G401 (cell line): ENCODE measurements around the gene EYA2. TPM values are rescaled to one million over a fixed set of nuclear protein-coding genes. Genes with fewer than 3 reads are reported as not detected.

Experiments used
- DNase-seq: peaks from one replicate; pipeline ENCODE4 v3.0.0-alpha.2; 2015; ENCODE audit warnings: low spot score
- in situ Hi-C: cut with HindIII; loops from 2 replicates; pipeline ENCODE4 v1.10.0; 2016; ENCODE audit warnings: low sequenced_read_pairs, mixed read lengths
- total RNA-seq: library from RNA; depleted of rRNA; stranded (reverse); fragments of >200 nt; shearing (Covaris generic); gene quantifications from 2 replicates; pipeline ENCODE4 v1.2.3, GENCODE V29; 2014

The EYA2 gene
- total RNA-seq, 1 experiment from 2014 or later, result not detected

GRCh38 chr20:47040506-47041125 is 146.0 kb downstream of the EYA2 start:
- in situ Hi-C loops, result no loop called here

GRCh38 chr20:47041396-47041899 is 146.8 kb downstream of the EYA2 start:
- DNase-seq, result no peak
- in situ Hi-C loops, result no loop called here

More at GRCh38 chr20:47040506-47041125, 146.0 kb downstream of the EYA2 start:
- DNase-seq, result no peak

DNA sequence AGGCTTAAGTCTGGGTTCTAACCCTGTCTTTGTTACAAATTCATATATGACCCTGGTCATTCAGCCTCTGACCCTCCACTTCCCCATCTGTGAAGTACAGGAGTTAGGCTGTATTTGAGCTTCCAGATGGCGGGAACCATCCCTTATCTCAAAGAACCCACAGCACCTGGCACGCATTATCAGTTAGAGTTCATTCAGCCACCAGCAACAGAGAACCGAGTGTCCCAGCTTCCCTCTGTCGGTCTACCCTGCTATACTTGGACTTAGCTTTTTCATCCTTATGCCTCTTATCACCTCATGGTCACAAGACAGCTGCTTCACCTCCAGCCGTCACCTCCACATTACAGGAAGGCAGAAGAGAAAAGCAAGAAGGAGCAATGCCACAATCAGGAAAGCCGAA is 147.8 kb downstream of the EYA2 start:
- in situ Hi-C loops, result no loop called here
- DNase-seq, result no peak

DNA sequence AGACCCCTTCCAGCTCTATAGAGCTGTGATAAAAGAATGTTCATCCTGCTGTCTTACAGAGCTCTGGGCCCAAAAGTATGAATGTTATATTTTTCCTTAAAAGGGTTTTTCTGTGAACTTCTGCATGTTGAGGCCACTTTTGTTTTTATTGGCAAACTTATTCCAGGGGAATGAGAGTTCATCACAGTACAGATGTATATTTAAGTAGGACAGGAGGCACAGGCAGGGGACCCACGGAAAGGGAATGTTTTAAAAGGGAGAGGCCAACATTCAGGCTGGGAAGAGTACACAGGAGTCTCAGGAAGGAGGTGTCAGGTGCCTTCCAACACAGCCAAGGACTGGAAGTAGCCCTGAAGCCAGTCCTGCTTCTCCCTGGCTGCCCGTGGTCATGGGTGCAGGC is 148.4 kb downstream of the EYA2 start:
- no peak for DNase-seq
- in situ Hi-C loops, result no loop called here

DNA sequence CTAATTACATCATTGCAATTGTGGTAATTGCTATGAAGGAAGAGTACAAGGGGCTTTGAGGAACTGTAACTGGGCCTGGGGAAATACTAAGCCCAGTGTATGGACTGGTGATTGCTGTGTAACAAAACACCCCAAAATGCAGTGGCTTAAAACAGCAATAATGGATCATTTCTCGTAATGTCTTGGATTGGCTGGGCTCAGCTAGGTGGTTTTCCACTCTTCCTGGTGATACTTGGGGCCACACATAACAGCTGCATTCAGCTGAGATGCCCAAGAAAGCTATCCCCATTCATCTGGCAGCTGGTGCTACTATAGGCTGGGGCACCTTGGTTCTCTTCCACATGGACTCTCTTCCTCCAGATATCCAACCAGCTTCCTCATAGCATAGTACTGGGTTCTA is 150.3 kb downstream of the EYA2 start:
- DNase-seq, result no peak
- in situ Hi-C loops, result no loop called here

DNA sequence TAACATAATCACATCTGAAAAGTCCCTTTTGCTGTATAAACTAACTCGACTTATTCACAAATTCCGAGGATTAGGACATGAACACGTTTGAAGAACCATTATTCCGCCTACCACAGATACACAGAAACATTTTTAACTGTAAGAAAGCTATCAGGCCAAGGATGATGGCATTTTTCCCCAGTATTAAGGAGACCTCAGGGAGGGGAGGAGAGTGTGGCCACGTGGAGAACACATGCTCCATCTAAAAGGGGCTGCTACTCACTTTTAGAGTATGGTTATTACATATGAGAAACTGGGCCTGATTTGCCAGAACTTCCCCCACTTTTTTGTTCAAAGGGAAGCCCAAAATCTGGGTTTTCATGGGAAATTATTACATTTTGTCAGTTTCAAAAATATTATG is 153.4 kb downstream of the EYA2 start:
- in situ Hi-C loops, result no loop called here

GRCh38 chr20:47049771-47050170 is 155.1 kb downstream of the EYA2 start:
- in situ Hi-C loops, result no loop called here
- no peak for DNase-seq

More for the DNA sequence above, 153.4 kb downstream of the EYA2 start:
- no peak for DNase-seq

DNA sequence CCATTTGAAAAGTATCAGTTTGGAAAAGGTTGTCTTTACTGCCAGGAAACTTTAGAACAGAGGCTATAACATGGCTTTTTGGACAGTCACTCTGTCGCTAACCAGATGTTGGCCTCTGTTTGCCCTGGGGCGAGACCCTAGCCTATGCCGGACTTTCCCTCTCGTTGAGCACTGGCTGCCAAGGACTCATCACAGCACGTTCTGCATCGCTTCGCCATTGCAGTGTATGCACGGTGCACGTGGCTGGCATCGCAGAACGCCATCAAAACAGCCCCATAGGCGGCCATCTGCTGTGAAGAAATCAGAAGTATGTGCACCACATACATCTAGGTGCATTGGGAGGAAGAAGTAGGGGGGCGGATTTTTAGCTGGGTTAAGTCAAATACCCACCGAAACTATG is 156.4 kb downstream of the EYA2 start:
- no peak for DNase-seq
- in situ Hi-C loops, result no loop called here

DNA sequence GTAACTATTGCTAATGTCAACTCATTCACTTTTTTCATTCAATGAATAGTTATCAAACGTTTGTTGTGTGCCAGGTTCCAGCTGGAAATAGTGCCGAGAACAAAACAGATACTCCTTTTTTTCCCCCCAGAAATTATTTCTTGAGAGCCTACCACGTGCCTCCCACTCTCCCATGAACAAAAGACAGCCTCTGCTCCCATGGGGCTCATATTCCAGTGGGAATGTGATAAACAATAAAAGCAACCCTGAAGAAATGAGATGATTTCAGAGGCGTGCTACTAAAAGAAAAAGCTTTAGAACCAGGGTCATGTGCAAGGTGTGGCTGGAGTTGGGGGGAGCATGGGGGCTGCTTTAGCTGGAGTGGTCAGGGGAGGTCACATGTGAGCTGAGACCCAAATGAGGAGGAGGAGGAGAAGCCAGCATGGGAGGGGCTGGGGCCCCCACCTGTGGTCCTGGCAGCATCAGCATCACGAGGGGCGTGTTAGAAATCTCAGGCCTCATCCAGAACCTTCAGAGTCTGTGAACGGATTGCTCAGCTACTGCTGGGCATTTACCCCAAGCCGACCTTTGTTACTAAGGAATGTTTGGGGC is 157.4 kb downstream of the EYA2 start:
- in situ Hi-C loops, result no loop called here
- DNase-seq, result no peak

DNA sequence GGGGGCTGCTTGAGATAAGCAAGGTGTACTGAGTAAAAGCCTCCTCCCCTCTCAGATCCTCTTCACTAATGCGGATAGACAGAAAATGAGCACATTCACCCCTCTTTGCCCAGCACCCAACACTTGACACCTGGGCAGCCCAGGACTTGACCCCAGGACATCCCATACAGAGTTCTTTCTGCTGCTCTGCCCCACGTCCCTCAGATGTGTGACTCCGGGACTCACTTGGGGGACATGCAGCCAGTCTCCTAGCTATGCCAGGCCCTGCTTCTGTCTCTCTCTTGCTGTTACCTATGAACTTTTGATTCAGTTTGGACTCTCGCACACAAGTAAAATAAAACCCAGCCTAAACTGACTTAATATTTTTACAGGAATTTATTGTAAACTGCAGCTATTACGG is 159.9 kb downstream of the EYA2 start:
- DNase-seq, result no peak
- in situ Hi-C loops, result no loop called here

DNA sequence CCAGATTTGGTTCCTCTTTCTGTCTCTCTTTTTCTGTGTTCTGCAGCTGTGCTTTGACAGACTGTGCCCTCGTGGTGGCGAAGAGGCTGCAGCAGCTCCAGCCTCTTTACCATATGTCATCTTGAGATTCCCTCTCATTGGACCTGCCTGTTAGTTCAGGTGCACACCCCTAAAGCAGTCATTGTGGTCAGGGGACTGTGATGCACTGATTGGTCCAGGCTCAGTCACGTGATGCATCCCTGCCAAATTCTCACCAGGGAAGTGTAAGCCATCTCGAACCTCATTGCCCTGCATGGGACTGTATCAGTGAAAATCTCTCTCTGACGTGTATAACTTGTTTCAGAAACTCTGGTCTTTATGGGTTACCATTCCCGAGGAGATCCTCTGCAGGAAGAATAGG is 160.3 kb downstream of the EYA2 start:
- in situ Hi-C loops, result no loop called here
- no peak for DNase-seq

DNA sequence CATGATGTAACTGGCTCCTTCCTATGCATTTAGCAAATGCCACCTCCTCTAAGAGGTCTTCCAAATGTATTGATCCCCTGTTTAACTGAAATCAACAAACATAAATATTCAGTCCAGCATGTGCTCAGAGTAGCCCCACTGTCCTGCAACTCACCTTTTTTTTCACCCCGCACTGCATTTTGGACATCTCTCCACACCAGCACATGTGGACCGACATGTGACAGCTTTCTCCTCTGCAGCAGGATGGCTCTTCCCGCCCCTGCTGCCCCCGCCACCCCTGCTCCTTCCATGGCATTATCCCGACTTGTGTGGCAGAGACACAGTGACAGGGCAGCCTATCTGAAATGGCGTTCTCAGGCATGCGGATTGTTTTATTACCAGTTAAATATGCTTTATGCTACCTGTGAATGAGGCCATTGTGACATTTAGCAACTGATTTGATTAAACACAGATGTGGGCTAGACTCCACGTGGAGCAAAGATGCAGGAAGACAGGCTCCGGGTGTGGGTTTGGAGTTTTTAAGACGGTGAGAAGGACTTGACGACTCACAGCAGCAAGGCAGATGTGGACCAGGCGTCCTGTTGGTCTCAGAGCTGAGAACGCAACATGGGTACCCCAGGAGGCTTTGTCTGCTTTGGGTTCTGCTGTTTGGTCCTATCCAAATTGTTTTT is 161.2 kb downstream of the EYA2 start:
- DNase-seq, result no peak

GRCh38 chr20:47057661-47058060 is 163.0 kb downstream of the EYA2 start:
- no peak for DNase-seq

More for the DNA sequence above, 161.2 kb downstream of the EYA2 start:
- in situ Hi-C loops, result no loop called here

DNA sequence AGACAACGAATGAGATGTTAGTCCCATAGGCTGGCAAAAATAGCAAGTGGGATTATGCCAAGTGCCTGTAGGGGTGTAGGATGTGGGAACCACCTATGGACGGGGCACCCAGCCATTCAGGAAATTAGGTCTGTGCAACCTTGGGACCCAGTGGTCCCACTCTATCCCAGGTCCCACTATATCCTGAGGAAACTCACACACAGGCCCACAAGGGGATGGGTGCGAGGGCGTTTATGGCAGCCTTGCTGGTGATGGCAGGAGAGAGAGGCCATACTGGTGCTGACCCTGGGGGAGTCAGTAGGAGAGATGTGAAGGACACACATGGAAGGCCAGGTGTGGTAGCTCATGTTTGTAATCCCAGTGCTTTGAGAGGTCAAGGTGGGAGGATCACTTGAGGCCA is 163.6 kb downstream of the EYA2 start:
- in situ Hi-C loops, result no loop called here

More at GRCh38 chr20:47057661-47058060, 163.0 kb downstream of the EYA2 start:
- in situ Hi-C loops, result no loop called here

GRCh38 chr20:47059536-47059935 is 164.9 kb downstream of the EYA2 start:
- DNase-seq, result no peak
- in situ Hi-C loops, result no loop called here

More for the DNA sequence above, 163.6 kb downstream of the EYA2 start:
- DNase-seq, result no peak

- DNase-seq, result no peak
- in situ Hi-C loops, result no loop called here
Measured at GRCh38 chr20:47061549-47061948, 166.9 kb downstream of the EYA2 start.

GRCh38 chr20:47062226-47062890 is 167.7 kb downstream of the EYA2 start:
- DNase-seq, result no peak
- in situ Hi-C loops, result no loop called here

DNA sequence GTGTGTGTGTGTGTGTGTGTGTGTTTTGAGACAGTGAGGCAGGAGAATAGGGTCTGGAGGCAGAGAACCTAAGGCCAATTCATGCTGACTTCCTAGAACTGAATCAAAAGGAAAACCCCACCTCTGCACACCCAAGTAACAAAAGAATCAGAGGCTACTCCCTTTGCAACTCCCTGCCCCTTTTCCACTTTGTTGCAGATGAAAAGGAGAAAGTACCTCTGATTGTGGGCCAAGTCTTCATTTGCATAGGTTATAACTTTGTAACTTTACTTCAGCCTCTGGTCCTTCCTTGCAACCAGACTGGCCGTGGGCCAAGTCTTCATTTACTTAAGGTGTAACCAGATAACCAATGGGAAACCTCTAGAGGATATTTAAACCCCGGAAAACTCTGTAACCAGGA is 168.8 kb downstream of the EYA2 start:
- in situ Hi-C loops, result no loop called here
- DNase-seq, result no peak

DNA sequence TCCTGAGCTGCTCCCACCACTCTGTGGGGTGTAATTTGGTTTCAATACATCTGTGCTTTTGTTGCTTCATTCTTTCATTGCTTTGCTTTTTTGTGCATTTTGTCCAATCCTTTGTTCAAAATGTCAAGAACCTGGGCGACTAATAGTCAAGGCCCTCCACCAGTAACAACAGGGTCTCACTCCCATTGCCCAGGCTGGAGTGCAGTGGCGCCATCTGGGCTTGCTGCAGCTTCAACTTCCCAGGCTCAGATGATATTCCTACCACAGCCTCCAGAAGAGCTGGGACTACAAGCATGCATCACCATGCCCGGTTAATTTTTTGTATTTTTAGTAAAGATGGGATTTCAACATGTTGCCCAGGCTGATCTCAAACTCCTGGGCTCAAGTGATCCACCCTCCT is 169.2 kb downstream of the EYA2 start:
- DNase-seq, result no peak
- in situ Hi-C loops, result no loop called here
